A549 (cell line): ENCODE results near the gene F5.

Source experiments
- CTCF ChIP-seq: fragments of >200 bp; sonication (Bioruptor Twin); formaldehyde crosslinking; IDR thresholded peaks from 3 replicates; pipeline ENCODE4 v1.5.1; 2016
- EHMT2 ChIP-seq: fragments of 200-600 bp; sonication (generic); IDR thresholded peaks from 2 replicates; pipeline ENCODE4 v1.6.1; 2016; ENCODE audit warnings: antibody characterized with exemption, low read depth, mild to moderate bottlenecking, moderate library complexity
- EP300 ChIP-seq, 2 experiments: fragments of >200 bp; sonication (Bioruptor Twin); formaldehyde crosslinking; IDR thresholded peaks; 2 replicates in 1 of 2; 3 replicates in 1 of 2; pipeline ENCODE4 v1.6.1; 2016 to 2017
- JUNB ChIP-seq: fragments of >200 bp; sonication (Bioruptor Twin); formaldehyde crosslinking; IDR thresholded peaks from 2 replicates; pipeline ENCODE4 v1.6.1; 2016
- KDM1A ChIP-seq: fragments of 200-600 bp; sonication (generic); IDR thresholded peaks from 2 replicates; pipeline ENCODE4 v1.6.1; 2016; ENCODE audit warnings: low read depth, mild to moderate bottlenecking
- MAFK ChIP-seq: fragments of 450-650 bp; IDR thresholded peaks from 2 replicates; pipeline ENCODE4 v1.6.1; 2014; ENCODE audit not compliant: partially characterized antibody
- NR3C1 ChIP-seq: fragments of >200 bp; sonication (Bioruptor Twin); formaldehyde crosslinking; IDR thresholded peaks from 3 replicates; pipeline ENCODE4 v1.6.1; 2017
- REST ChIP-seq: fragments of 200-600 bp; sonication (generic); IDR thresholded peaks from 2 replicates; pipeline ENCODE4 v1.6.1; 2016; ENCODE audit warnings: antibody characterized with exemption, mild to moderate bottlenecking, moderate library complexity

GRCh38 chr1:169584483-169585144, 1.7 kb downstream of the F5 start:
- TF ChIP-seq MAFK (no peak), CTCF (no peak), REST (no peak), KDM1A (no peak), EP300 (IDR thresholded peaks at IDR 0.05) (no peak), NR3C1 (no peak), JUNB (no peak), EHMT2 (no peak)
